Adrenal gland (tissue), 5 donors: ENCODE data around the gene DSE.

ENCODE experiments used
- POLR2A ChIP-seq, 2 donors: fragments of 450-650 bp; IDR thresholded peaks; one replicate each; pipeline ENCODE4 v1.6.1; 2017; ENCODE audit warnings: antibody characterized with exemption in 2 of 2, mild to moderate bottlenecking in 2 of 2, moderate library complexity in 1 of 2
- TF ChIP-seq, protein P1 (sequence below), 6 experiments: fragments of 450-650 bp in 4 of 6; fragments of 200-600 bp in 2 of 6; sonication (generic) in 1 of 6; IDR thresholded peaks; 1 replicate in 5 of 6; 2 replicates in 1 of 6; pipeline versions ENCODE4 v1.5.1 to v1.8.0; 2016 to 2021; ENCODE audit warnings: antibody characterized with exemption in 6 of 6, mild to moderate bottlenecking in 2 of 6, moderate library complexity in 1 of 6
- donor health status: DM: no; HTN: no; CAD: no.

DNA sequence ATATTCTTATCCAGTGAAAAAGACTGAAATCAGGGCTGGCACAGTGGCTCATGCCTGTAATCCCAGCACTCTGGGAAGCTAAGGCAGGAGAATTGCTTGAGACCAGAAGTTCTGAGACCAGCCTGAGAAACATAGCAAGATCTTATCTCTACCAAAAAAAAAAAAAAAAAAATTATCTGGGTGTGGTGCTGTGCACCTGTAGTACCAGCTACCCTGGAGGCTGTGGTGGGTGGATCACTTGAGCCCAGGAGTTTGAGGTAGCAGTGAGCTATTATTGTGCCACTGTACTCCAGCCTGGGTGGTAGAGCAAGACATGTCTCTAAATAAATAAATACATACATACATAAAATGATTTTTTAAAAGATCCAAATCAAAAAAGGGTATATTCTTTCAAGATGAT lies 96.8 kb downstream of the DSE start:
- TF ChIP-seq, protein P1, sequence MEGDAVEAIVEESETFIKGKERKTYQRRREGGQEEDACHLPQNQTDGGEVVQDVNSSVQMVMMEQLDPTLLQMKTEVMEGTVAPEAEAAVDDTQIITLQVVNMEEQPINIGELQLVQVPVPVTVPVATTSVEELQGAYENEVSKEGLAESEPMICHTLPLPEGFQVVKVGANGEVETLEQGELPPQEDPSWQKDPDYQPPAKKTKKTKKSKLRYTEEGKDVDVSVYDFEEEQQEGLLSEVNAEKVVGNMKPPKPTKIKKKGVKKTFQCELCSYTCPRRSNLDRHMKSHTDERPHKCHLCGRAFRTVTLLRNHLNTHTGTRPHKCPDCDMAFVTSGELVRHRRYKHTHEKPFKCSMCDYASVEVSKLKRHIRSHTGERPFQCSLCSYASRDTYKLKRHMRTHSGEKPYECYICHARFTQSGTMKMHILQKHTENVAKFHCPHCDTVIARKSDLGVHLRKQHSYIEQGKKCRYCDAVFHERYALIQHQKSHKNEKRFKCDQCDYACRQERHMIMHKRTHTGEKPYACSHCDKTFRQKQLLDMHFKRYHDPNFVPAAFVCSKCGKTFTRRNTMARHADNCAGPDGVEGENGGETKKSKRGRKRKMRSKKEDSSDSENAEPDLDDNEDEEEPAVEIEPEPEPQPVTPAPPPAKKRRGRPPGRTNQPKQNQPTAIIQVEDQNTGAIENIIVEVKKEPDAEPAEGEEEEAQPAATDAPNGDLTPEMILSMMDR (IDR thresholded peaks at IDR 0.05), result no peak
- no peak for TF ChIP-seq POLR2A (IDR thresholded peaks at IDR 0.05)
